Right lung (tissue), 5 donors: ENCODE data around the gene LPP. TPM values are rescaled to one million over a fixed set of nuclear protein-coding genes. Genes with fewer than 3 reads are reported as not detected.

Experiments
- DNase-seq, 2 donors: peaks; one replicate each; pipeline ENCODE4 v3.0.0-alpha.2; 2013
- polyA plus RNA-seq, 5 donors: library from polyadenylated mRNA; unstranded; fragments of 120-200 nt; gene quantifications; one replicate each; pipeline versions ENCODE4 v1.2.1 to v1.2.3, GENCODE V29; 2013; ENCODE audit warnings: inconsistent platforms in 1 of 5, low replicate concordance in 1 of 5; ENCODE audit not compliant: insufficient read length in 5 of 5, insufficient read depth in 1 of 5

Gene LPP
- polyA plus RNA-seq, 5 donors: 14.9 to 27.2 (median 23.3) TPM

- DNase-seq: no peak
Observed at GRCh38 chr3:188196232-188196990, 42.5 kb downstream of the LPP start.

DNA sequence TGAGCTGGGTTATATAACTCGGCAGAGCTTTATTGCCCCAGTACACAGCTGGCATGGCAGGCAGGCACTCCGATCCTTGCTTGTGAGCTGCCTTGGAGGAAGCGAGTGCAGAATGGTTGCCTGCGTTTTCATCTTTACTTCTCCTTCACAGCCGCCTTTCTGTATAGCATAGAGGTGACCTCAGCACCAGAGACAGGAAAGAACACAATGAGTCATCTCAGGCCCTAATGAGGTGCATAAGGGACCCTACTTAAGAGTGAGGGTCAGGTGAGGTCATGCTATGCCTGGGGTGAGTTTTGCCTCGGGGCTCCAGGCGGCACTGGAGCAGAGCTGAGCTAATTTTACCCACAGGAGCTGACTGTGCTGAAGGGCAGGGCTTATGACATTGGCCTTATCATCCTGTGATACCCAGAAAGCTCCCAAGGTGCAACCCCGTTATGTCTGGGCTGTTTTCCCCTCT is 43.5 kb downstream of the LPP start:
- no peak for DNase-seq

- DNase-seq: no peak
Observed at GRCh38 chr3:188198001-188198400, 44.0 kb downstream of the LPP start.

GRCh38 chr3:188198760-188199327 is 44.9 kb downstream of the LPP start:
- DNase-seq: no peak

DNA sequence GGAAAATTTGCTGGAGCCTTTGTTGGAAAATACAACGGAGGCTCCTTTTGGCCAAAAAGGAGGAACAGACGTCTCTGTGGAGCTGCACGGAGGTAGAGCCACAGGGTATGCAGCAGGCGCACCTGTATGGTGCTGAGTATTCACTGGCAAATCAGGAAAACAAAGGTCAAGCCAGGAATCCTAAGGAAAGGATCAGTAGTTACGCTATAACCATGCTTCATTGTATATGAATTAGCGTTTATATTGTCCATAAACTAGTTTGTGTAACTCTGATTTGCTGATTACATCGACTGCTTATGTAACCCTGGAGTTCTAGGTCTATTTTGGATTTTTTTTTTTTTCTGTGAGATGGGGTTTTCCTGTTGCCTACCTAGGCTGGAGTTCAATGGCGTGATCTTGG is 45.4 kb downstream of the LPP start:
- no peak for DNase-seq

DNA sequence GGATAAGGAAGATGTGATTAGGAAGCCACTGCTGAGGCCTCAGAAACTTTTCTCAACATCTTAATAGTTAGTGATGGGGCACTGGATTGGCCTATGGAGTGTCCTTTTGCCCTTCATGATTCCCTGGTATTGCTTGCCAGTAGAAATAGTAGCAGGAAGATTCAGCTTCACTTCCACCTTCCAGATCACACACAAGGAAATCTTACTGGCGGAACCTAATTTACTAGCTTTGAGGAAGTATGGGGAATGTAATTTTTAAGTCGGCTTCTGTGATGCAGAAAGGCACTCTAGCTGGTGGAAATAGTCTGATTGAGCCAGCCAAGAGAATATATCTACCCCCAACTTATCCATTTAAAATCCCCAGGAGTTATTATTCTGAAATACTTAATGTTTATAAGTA is 46.5 kb downstream of the LPP start:
- no peak for DNase-seq

DNA sequence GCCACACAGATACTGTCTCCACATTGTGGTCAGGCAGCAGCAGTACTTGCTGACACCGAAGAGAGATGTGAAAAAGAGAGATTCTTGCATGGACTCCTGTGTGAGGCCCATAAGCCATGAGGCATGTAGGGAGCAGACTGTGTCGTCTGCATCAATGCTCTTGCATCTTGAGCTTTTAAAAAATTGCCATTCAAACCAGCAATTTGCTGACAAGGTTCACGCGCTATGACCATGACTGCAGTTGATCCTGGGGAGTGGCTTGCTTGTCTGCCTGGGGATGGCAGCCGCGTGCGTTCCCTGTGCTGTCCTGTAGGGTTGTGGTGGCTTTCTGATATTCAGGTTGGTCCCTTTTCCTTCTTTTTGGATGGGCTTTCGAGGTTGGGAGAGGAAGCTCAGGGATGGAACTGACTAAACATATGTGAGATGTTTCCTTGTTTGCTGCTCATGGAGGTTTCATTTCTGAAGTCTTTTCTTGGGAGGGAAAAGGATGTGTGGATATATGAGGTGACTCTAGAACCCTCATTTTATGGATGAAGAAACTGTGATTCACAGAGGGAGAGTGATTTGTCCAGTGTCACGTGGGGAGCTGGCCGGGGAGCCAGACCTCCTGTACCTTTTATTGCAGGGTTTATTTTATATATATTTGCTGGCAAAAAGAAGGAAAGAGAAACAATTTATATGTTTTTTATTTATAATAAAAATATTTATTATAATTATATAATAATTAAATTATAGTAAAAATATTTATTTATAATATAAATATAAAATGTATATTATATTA is 48.6 kb downstream of the LPP start:
- DNase-seq: no peak

GRCh38 chr3:188204526-188204925 is 50.6 kb downstream of the LPP start:
- no peak for DNase-seq

- DNase-seq: no peak
Observed at GRCh38 chr3:188205992-188206416, 52.0 kb downstream of the LPP start.

DNA sequence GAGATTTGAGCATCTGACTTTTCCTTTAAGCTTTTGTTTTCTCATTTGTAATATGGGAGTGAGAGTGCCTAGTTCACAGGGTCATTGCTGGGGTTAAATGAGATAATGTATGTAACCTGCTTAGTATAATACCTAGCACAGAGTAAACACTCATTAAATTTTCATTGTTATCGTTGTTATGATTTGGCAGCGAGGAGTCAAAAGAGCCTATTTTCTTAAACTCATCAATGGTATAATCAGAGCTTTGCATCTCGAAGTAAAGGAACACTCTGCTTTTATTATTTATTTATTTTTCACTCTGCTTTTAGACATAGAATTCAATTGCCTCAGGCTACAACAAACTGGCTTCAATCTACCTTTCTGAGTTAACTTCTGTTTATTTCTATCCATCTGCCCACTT is 52.8 kb downstream of the LPP start:
- DNase-seq: no peak

DNA sequence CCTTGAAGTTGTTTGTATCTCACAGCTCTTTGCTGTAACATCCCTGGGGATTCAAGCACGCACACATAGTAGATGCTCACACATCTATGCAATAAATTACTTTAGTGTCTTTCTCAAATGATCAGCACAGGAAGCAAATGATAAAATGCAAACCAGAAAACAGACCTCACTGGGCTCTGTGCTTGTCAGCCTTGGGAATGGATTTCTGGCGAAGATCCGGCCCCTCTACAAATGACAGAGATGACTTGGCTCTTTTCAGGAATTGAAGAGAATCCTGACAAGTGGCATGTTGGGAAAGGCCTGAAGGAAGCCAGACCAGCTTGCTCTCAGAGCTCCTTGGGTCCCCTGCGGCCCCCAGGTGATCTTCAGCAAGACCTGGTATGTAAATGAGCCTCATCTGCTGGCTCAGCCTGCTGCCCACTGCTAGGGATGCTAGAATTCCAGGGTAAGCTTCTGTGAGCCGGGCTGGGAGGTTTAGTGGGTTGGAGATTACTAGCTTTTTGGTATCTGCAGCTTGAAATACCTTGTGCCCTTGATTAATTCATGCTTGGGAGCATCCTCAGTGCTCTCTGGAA is 54.1 kb downstream of the LPP start:
- no peak for DNase-seq

DNA sequence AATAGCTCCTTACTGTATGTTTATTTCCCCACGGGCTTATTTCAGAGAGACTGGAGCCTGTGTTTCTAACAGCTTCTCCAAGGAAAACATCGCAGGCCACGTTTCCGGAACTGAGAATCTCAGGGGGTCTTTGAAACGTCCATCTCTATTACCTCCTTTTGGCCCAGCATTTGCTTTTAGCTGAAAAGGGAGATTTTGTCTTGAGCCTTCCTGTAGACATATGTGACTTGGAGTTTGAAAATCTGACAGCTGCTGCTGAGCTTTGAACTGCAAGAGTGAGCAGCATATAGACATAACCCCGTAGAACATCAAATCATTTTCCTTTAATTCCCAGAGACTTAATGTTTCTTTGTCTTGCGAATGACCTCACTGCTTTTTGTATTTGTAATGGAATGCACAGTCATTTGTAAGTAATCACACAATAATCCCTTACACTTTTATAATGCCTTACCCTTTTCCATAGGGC is 54.6 kb downstream of the LPP start:
- DNase-seq: no peak

GRCh38 chr3:188209034-188209433 is 55.1 kb downstream of the LPP start:
- no peak for DNase-seq

DNA sequence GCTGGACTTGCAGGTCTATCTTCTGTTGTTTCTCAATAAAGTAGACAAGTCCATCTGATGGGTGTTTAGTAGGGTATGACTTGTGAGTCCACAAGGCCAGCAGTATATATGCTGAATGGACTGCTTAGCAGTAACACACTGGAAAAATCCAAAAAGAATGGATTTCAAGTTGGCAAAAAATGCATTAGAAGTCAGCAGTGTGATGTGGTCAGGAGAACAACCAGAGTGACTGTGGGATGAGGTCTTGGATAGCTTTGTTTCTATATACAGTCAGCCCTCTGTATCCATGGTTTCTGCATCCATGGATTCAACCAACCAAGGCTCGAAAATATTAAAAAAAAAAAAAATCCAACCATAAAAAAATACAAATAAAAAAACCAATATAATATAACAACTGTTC is 55.8 kb downstream of the LPP start:
- no peak for DNase-seq

DNA sequence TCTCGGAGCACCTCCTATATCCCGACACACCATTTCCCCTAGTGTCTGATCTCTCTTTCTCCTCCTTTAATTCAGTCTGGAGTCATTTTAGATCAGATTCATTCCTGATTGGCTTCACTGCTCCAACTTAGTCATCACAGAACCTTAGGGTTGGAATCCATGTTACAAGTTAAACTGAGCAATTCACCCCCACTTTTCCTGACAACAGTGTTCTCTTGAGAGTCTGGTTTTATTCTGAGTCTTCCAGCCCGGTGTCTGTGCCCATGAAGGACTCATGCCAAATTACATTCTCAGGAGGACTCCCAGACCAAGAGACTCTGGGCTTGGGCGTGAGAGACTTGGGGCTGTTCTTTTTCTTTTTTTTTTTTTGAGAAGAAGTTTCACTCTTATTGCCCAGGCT is 57.5 kb downstream of the LPP start:
- no peak for DNase-seq

DNA sequence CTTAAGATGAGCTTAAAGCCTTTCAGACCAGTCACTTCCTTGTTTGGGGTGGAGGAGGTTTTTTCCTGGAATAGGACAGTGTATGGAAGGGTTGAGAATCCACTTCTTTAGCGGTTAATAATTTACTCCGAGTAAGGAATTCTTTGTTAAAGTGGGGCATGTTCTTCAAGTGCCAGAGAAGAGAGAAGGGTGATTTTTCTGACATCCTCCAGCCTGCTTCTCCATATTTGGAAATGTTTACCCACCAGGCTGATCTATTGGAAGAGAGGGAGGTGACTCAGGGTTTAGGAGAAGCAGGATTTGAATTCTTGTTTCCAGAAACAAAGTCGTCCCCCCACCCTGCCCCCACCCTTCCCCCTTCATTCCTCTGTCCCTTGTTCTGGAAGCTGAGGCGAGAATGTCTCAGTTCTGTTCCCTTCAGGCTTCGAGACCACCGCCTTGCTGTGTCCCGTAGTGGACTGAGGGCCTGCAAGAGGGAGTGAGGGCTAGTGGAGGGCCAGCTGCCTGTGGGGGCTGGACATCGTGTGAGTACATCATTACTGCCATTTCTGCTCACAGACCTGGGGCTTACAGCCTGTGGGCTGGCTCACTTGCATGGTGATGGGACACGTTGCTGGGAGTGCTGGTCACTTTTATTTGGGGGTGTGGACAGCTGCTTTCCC is 58.5 kb downstream of the LPP start:
- DNase-seq: no peak

- DNase-seq: no peak
Observed at GRCh38 chr3:188214442-188214841, 60.5 kb downstream of the LPP start.

- no peak for DNase-seq
Observed at GRCh38 chr3:188215129-188215528, 61.2 kb downstream of the LPP start.

GRCh38 chr3:188217011-188217463 is 63.1 kb downstream of the LPP start:
- no peak for DNase-seq

GRCh38 chr3:188217726-188218125 is 63.8 kb downstream of the LPP start:
- no peak for DNase-seq

DNA sequence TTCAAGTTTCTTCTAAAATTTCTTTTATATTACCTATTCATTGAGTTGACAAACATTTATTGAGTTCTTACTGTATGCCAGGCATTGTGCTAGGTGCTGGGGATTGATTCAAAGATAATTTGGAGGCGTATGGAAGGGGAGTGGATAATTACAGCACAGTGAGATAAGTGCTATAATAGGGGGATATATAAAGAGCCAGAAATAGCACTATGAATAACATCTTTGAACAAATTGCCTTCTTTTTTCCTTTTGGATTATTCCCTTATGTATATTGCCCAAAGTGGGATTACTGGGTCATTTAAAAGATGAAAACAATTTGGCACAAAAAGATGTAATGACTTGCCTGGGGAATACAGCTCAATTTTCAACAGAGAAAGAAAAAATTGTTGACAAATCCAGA is 64.6 kb downstream of the LPP start:
- no peak for DNase-seq

DNA sequence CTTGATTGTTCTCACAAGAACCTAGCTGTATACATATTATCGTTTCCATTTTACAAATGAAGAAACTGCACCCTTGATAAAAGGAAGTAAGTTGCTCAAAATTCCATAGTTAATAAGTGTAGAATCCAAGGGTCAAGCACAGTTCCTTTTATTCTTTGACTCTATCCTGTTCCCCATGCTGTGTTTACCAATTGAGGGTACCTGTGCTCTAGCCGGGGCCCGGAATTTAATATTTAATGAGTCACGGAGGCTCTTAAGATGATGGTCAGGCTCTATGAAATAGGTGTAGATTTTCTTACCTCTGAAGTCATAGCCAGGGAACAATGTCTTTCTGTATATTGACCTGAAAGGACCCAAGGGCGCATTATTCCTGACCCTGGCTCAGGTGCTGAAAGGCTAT is 65.2 kb downstream of the LPP start:
- DNase-seq: no peak
